ENCODE results near the gene VAMP2.

VAMP2 gene

DNA sequence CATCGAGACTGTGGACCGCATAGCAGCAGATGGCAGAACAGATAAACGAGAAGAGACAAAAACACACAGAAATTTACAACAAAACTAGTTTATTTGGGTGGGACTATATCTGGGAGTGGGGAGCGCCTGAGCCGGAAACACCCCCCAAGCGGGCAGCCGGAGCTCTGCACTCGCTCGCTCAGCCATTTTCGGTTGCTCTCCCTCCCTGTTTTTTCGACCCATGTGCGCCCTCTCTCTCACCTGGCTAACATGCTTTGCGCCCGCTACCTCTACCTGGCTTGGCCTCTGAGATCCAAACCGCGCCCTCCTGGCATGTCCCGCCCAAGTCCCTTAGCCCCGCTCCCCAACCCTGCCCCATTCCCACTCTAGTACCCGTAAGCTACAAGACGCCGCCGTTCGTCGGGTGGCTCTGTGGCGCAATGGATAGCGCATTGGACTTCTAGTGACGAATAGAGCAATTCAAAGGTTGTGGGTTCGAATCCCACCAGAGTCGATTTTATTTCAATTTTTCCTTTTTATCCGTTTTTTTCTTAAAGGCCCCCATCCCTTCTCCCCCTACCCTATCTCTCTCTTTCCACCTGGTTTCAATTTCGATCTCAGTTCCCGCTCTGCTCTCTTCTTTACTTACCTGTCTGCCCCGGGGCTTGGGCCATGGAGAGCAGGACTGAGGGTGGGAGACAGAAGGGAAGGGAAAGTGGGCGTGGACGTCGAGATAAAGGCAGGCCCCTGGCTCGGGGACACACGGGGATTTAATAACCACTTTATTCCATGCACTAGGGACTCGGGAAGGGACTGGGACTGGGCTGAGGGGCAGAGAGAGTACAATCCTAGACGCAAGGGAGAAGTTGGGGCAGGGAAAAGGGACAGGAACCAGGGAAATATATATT lies 42.0 kb downstream of the VAMP2 start (continued):
- TF ChIP-seq, protein P1, sequence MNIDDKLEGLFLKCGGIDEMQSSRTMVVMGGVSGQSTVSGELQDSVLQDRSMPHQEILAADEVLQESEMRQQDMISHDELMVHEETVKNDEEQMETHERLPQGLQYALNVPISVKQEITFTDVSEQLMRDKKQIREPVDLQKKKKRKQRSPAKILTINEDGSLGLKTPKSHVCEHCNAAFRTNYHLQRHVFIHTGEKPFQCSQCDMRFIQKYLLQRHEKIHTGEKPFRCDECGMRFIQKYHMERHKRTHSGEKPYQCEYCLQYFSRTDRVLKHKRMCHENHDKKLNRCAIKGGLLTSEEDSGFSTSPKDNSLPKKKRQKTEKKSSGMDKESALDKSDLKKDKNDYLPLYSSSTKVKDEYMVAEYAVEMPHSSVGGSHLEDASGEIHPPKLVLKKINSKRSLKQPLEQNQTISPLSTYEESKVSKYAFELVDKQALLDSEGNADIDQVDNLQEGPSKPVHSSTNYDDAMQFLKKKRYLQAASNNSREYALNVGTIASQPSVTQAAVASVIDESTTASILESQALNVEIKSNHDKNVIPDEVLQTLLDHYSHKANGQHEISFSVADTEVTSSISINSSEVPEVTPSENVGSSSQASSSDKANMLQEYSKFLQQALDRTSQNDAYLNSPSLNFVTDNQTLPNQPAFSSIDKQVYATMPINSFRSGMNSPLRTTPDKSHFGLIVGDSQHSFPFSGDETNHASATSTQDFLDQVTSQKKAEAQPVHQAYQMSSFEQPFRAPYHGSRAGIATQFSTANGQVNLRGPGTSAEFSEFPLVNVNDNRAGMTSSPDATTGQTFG (tag by site-specific recombination; IDR thresholded peaks at IDR 0.05; ENCODE audit: borderline replicate concordance) = peak; percentile 49; the same call in 1 of the 2 replicates
- TF ChIP-seq HOXD13 (CRISPR knock-in tag; IDR thresholded peaks at IDR 0.05; ENCODE audit: borderline replicate concordance) (0 out of 2 replicates have a peak, but pooled peaks have one; percentile 23), ZNF138 (tag by site-specific recombination; IDR thresholded peaks at IDR 0.05; ENCODE audit: borderline replicate concordance) (no peak), ZNF404 (tag by site-specific recombination; IDR thresholded peaks at IDR 0.05) (no peak), SETDB1 (IDR thresholded peaks at IDR 0.05; ENCODE audit: insufficient read length, low read length) (no peak), ZNF658 (tag by site-specific recombination; IDR thresholded peaks at IDR 0.05) (no peak), ZNF776 (tag by site-specific recombination; IDR thresholded peaks at IDR 0.05; ENCODE audit: borderline replicate concordance) (no peak), ZFP3 (tag by site-specific recombination; IDR thresholded peaks at IDR 0.05; ENCODE audit: low read depth) (peak; percentile 6; the same call in 1 of the 2 replicates), ZNF791 (tag by site-specific recombination; IDR thresholded peaks at IDR 0.05) (no peak), TRIM28 (IDR thresholded peaks at IDR 0.05; ENCODE audit: borderline replicate concordance, low read length) (0 out of 2 replicates have a peak, but pooled peaks have one; percentile 16), HOXC10 (CRISPR knock-in tag; IDR thresholded peaks at IDR 0.05) (0 out of 2 replicates have a peak, but pooled peaks have one; percentile 30), ZNF169 (tag by site-specific recombination; IDR thresholded peaks at IDR 0.05) (no peak), ZNF366 (tag by site-specific recombination; conservative IDR thresholded peaks at IDR 0.05) (peak; percentile 85), ZNF777 (tag by site-specific recombination; IDR thresholded peaks at IDR 0.05; ENCODE audit: borderline replicate concordance) (0 out of 2 replicates have a peak, but pooled peaks have one; percentile 7), EGR2 (tag by site-specific recombination; IDR thresholded peaks at IDR 0.05; ENCODE audit: low read depth) (peak; percentile 30; the same call in 1 of the 2 replicates), ZNF2 (tag by site-specific recombination; IDR thresholded peaks at IDR 0.05) (peak; percentile 65), ZNF248 (tag by site-specific recombination; IDR thresholded peaks at IDR 0.05) (no peak), HOXA7 (CRISPR knock-in tag; IDR thresholded peaks at IDR 0.05; ENCODE audit: borderline replicate concordance) (no peak), ZNF624 (tag by site-specific recombination; IDR thresholded peaks at IDR 0.05) (0 out of 2 replicates have a peak, but pooled peaks have one; percentile 71), ZNF792 (tag by site-specific recombination; IDR thresholded peaks at IDR 0.05) (peak; percentile 45; the same call in 1 of the 2 replicates), ZNF341 (tag by site-specific recombination; IDR thresholded peaks at IDR 0.05; ENCODE audit: low read depth) (peak; percentile 18; the same call in 1 of the 2 replicates), ZNF157 (tag by site-specific recombination; IDR thresholded peaks at IDR 0.05) (no peak), ZNF433 (tag by site-specific recombination; IDR thresholded peaks at IDR 0.05; ENCODE audit: low read depth) (no peak), ZNF311 (tag by site-specific recombination; IDR thresholded peaks at IDR 0.05; ENCODE audit: borderline replicate concordance) (no peak), ZNF544 (tag by site-specific recombination; IDR thresholded peaks at IDR 0.05) (no peak), ZBTB7A (tag by site-specific recombination; IDR thresholded peaks at IDR 0.05; ENCODE audit: low read depth) (no peak; the same call in none of the 2 replicates)
- TF ChIP-seq, protein P2, sequence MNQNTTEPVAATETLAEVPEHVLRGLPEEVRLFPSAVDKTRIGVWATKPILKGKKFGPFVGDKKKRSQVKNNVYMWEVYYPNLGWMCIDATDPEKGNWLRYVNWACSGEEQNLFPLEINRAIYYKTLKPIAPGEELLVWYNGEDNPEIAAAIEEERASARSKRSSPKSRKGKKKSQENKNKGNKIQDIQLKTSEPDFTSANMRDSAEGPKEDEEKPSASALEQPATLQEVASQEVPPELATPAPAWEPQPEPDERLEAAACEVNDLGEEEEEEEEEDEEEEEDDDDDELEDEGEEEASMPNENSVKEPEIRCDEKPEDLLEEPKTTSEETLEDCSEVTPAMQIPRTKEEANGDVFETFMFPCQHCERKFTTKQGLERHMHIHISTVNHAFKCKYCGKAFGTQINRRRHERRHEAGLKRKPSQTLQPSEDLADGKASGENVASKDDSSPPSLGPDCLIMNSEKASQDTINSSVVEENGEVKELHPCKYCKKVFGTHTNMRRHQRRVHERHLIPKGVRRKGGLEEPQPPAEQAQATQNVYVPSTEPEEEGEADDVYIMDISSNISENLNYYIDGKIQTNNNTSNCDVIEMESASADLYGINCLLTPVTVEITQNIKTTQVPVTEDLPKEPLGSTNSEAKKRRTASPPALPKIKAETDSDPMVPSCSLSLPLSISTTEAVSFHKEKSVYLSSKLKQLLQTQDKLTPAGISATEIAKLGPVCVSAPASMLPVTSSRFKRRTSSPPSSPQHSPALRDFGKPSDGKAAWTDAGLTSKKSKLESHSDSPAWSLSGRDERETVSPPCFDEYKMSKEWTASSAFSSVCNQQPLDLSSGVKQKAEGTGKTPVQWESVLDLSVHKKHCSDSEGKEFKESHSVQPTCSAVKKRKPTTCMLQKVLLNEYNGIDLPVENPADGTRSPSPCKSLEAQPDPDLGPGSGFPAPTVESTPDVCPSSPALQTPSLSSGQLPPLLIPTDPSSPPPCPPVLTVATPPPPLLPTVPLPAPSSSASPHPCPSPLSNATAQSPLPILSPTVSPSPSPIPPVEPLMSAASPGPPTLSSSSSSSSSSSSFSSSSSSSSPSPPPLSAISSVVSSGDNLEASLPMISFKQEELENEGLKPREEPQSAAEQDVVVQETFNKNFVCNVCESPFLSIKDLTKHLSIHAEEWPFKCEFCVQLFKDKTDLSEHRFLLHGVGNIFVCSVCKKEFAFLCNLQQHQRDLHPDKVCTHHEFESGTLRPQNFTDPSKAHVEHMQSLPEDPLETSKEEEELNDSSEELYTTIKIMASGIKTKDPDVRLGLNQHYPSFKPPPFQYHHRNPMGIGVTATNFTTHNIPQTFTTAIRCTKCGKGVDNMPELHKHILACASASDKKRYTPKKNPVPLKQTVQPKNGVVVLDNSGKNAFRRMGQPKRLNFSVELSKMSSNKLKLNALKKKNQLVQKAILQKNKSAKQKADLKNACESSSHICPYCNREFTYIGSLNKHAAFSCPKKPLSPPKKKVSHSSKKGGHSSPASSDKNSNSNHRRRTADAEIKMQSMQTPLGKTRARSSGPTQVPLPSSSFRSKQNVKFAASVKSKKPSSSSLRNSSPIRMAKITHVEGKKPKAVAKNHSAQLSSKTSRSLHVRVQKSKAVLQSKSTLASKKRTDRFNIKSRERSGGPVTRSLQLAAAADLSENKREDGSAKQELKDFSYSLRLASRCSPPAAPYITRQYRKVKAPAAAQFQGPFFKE (tag by site-specific recombination; IDR thresholded peaks at IDR 0.05; ENCODE audit: borderline replicate concordance) = no peak
- TF ChIP-seq, protein P3, sequence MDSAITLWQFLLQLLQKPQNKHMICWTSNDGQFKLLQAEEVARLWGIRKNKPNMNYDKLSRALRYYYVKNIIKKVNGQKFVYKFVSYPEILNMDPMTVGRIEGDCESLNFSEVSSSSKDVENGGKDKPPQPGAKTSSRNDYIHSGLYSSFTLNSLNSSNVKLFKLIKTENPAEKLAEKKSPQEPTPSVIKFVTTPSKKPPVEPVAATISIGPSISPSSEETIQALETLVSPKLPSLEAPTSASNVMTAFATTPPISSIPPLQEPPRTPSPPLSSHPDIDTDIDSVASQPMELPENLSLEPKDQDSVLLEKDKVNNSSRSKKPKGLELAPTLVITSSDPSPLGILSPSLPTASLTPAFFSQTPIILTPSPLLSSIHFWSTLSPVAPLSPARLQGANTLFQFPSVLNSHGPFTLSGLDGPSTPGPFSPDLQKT (IDR thresholded peaks at IDR 0.05; ENCODE audit: borderline replicate concordance, low read depth, low read length) = no peak
- TF ChIP-seq, protein P4, sequence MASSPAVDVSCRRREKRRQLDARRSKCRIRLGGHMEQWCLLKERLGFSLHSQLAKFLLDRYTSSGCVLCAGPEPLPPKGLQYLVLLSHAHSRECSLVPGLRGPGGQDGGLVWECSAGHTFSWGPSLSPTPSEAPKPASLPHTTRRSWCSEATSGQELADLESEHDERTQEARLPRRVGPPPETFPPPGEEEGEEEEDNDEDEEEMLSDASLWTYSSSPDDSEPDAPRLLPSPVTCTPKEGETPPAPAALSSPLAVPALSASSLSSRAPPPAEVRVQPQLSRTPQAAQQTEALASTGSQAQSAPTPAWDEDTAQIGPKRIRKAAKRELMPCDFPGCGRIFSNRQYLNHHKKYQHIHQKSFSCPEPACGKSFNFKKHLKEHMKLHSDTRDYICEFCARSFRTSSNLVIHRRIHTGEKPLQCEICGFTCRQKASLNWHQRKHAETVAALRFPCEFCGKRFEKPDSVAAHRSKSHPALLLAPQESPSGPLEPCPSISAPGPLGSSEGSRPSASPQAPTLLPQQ (tag by site-specific recombination; IDR thresholded peaks at IDR 0.05) = 0 out of 2 replicates have a peak, but pooled peaks have one; percentile 19

Measured in HEK293 (cell line).